ENCODE data around the gene MUC3A. TPM values are rescaled to one million over a fixed set of nuclear protein-coding genes. Genes with fewer than 3 reads are reported as not detected.
A peak's percentile ranks its signal among the peaks of the same experiment; 100 is the strongest.
"Not testable (repeated sequence)": the region's sequence is repeated elsewhere in the genome, so short reads cannot be mapped to it uniquely, and the experiment has no call there.

Gene MUC3A
- total and polyA plus RNA-seq, 2 experiments from 2014 or later = 0.29 TPM; not detected in 1

DNA sequence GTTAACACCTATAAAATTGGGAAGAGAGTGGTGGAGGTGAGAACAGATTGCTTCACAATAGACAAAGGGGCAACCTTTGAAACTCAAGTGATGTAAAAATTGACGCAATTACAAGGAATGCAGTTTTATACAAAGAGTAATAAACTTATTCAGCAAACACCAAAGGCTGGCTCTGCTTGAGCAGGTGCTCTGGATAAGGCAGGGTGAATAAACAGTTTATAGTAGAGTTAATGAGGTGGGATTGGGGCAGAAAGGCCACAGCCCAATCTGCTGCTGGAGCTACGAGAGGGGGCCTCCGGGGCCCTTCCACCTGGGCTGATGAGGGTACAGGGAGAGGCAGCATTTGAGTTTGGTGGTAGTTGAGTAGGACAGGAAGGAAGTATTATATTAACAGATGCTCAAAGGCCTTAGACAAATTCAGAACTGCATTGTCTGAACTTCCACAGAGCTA, 26.1 kb downstream of the MUC3A start:
- no peak for DNase-seq (ENCODE audit: low read depth in 1 of 2, low spot score in 1 of 2)
- Histone ChIP-seq H3K27ac (no peak overlapping the region), H3K4me3 (no peak overlapping the region), H3K9me3 (ENCODE audit: low read depth) (no peaks in the 10 kb centered on the region), H3K27me3 (peaks cover 18% of the 10 kb centered on the region), H3K36me3 (no peaks in the 10 kb centered on the region), H3K4me1 (ENCODE audit: low read depth) (no peaks in the 10 kb centered on the region)
- TF ChIP-seq, protein P1, sequence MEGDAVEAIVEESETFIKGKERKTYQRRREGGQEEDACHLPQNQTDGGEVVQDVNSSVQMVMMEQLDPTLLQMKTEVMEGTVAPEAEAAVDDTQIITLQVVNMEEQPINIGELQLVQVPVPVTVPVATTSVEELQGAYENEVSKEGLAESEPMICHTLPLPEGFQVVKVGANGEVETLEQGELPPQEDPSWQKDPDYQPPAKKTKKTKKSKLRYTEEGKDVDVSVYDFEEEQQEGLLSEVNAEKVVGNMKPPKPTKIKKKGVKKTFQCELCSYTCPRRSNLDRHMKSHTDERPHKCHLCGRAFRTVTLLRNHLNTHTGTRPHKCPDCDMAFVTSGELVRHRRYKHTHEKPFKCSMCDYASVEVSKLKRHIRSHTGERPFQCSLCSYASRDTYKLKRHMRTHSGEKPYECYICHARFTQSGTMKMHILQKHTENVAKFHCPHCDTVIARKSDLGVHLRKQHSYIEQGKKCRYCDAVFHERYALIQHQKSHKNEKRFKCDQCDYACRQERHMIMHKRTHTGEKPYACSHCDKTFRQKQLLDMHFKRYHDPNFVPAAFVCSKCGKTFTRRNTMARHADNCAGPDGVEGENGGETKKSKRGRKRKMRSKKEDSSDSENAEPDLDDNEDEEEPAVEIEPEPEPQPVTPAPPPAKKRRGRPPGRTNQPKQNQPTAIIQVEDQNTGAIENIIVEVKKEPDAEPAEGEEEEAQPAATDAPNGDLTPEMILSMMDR (IDR thresholded peaks at IDR 0.05; ENCODE audit: low read depth, low read length) = no peak

DNA sequence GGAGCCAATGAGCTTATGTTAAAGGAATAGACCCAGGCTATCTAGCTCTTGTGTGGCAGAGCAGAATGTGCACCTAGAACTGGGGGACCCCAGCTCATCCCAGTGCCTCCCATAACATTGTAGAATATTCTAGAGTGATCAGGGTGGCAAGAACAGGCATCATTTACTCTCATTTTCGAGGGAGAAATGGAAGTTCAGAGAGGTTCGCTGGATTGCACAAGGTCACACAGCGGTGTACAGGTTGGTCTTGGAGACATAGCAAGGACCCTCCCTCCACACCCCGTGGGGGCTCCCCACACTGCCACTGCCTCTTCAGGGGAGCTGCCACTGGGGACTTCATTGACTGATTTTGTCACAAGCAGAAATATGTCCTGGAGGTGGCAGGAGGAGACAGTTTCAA, 29.0 kb downstream of the MUC3A start:
- Histone ChIP-seq H3K36me3 (no peaks in the 10 kb centered on the region), H3K4me3 (no peak overlapping the region), H3K27me3 (no peaks in the 10 kb centered on the region), H3K27ac (no peak overlapping the region), H3K4me1 (ENCODE audit: low read depth) (no peaks in the 10 kb centered on the region), H3K9me3 (ENCODE audit: low read depth) (no peaks in the 10 kb centered on the region)
- no peak for DNase-seq (ENCODE audit: low read depth in 1 of 2, low spot score in 1 of 2)
- TF ChIP-seq, protein P1 (IDR thresholded peaks at IDR 0.05; ENCODE audit: low read depth, low read length) = no peak

DNA sequence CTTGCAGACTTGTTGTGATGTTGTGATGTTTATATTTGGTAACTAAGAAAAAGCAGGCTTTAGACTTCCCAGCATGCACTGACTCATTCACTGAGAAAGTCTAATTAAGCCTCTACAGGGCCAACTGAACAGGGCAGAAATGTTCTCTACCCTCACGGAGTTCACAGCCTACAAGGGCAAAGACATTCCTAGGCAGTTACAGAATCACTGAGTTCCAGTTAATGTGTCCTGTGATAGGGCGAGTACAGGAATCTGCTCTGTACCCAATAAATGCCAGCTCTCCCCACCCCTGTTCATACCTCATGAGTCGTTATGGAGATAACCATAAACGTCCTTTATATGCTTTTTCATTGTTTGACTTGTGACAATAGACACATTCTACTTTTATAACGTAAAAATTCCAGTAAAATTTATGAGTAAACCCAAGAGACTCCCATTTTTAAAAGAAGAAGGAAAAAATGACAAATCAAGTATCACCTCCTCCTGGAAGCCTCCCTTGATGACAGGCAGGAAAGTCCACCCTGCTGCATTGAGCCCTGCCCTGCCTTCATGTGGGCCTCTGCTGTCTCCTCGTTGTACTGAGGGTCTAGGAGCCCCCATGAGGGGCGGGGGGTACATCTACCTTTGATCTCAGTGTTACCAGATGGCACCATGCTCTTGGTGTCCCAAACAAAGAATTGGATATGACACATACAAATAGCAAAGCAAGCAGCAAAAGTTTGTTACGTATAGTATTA, 34.3 kb downstream of the MUC3A start:
- H3K27ac ChIP-seq = no peak overlapping the region
- no peak overlapping the region for H3K4me3 ChIP-seq
- H3K4me1 ChIP-seq (ENCODE audit: low read depth) = no peaks in the 10 kb centered on the region
- H3K9me3 ChIP-seq (ENCODE audit: low read depth) = no peaks in the 10 kb centered on the region
- TF ChIP-seq, protein P1 (IDR thresholded peaks at IDR 0.05; ENCODE audit: low read depth, low read length) = no peak
- peak in 1 of 2 donors; percentile 18 for DNase-seq (ENCODE audit: low read depth in 1 of 2, low spot score in 1 of 2)
- H3K36me3 ChIP-seq = no peaks in the 10 kb centered on the region
- no peaks in the 10 kb centered on the region for H3K27me3 ChIP-seq

DNA sequence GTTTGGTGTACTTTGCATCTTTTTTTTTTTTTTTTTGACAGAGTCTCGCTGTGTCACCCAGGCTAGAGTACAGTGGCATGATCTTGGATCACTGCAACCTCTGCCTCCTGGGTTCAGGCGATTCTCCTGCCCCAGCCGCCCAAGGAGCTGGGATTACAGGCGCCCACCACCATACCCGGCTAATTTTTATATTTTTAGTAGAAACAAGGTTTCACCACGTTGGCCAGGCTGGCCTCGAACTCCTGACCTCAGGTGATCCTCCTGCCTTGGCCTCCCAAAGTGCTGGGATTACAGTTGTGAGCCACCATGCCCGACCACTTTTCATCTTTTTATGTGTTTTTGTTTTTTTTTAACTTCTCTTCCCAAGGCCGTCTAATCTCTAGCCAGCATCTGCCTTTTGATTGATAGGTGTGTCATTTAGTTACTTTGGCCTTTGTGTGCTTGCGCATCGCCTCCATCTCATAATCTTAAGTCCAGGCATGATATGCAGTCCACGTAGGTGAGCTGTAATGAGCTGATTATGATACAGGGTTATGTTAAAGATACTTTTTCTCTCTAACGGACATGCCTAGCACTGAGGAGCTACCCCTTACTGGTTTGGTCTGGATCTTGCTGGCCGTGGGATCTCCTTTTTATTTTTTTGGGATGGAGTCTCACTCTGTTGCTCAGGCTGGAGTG, 35.0 kb downstream of the MUC3A start:
- not testable (repeated sequence) for H3K4me1 ChIP-seq (ENCODE audit: low read depth); H3K27me3 ChIP-seq; H3K27ac ChIP-seq; DNase-seq (ENCODE audit: low read depth in 1 of 2, low spot score in 1 of 2); H3K9me3 ChIP-seq (ENCODE audit: low read depth); H3K4me3 ChIP-seq; H3K36me3 ChIP-seq

DNA sequence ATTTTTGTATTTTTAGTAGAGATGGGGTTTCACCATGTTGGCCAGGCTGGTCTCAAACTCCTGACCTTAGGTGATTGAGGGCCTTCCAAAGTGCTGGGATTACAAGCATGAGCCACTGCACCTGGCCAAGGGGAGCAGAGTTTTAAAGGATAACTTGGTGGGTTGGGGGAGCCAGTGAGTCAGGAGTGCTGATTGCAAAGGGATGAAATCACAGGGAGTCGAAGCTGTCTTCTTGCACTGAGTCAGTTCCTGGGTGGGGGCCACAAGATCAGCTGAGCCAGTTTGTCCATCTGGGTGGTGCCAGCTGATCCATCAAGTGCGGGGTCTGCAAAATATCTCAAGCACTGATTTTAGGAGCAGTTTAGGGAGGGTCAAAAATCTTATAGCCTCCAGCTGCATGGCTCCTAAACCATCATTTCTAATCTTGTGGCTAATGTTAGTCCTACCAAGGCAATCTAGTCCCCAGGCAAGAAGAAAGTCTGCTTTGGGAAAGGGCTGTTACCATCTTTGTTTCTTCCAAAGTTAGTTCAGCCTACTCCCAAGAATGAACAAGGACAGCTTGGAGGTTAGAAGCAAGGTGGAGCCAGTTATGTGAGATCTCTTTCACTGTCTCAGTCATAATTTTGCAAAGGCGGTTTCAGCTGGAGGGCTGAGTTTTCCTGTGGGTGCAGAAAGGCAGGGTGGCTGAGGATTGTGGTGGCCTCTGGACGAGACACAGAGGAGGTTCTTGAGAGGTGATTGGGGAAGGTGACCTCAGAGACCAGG, 35.9 kb downstream of the MUC3A start:
- H3K27me3 ChIP-seq; H3K9me3 ChIP-seq (ENCODE audit: low read depth); H3K4me1 ChIP-seq (ENCODE audit: low read depth); H3K36me3 ChIP-seq; DNase-seq (ENCODE audit: low read depth in 1 of 2, low spot score in 1 of 2); H3K27ac ChIP-seq; H3K4me3 ChIP-seq: not testable (repeated sequence)

DNA sequence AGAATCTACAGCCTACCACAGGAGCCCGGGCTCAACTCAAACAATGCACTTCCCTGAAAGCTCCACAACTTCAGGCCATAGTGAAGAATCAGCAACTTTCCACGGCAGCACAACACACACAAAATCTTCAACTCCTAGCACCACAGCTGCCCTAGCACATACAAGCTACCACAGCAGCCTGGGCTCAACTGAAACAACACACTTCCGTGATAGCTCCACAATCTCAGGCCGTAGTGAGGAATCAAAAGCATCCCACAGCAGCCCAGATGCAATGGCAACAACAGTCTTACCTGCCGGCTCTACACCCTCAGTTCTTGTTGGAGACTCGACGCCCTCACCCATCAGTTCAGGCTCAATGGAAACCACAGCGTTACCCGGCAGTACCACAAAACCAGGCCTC, 42.3 kb downstream of the MUC3A start:
- Histone ChIP-seq H3K27ac (no peak overlapping the region), H3K4me1 (ENCODE audit: low read depth) (no peaks in the 10 kb centered on the region), H3K9me3 (ENCODE audit: low read depth) (no peaks in the 10 kb centered on the region), H3K27me3 (no peaks in the 10 kb centered on the region), H3K4me3 (no peak overlapping the region), H3K36me3 (no peaks in the 10 kb centered on the region)
- no peak for DNase-seq (ENCODE audit: low read depth in 1 of 2, low spot score in 1 of 2)
- TF ChIP-seq, protein P1 (IDR thresholded peaks at IDR 0.05; ENCODE audit: low read depth, low read length) = no peak

DNA sequence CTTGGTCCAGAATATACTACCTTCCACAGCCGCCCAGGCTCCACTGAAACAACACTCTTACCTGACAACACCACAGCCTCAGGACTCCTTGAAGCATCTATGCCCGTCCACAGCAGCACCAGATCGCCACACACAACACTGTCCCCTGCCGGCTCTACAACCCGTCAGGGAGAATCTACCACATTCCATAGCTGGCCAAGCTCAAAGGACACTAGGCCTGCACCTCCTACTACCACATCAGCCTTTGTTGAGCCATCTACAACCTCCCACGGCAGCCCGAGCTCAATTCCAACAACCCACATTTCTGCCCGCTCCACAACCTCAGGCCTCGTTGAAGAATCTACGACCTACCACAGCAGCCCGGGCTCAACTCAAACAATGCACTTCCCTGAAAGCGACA, 42.9 kb downstream of the MUC3A start:
- not testable (repeated sequence) for H3K4me3 ChIP-seq; H3K36me3 ChIP-seq; H3K27me3 ChIP-seq; H3K27ac ChIP-seq; H3K4me1 ChIP-seq (ENCODE audit: low read depth); H3K9me3 ChIP-seq (ENCODE audit: low read depth); DNase-seq (ENCODE audit: low read depth in 1 of 2, low spot score in 1 of 2)

DNA sequence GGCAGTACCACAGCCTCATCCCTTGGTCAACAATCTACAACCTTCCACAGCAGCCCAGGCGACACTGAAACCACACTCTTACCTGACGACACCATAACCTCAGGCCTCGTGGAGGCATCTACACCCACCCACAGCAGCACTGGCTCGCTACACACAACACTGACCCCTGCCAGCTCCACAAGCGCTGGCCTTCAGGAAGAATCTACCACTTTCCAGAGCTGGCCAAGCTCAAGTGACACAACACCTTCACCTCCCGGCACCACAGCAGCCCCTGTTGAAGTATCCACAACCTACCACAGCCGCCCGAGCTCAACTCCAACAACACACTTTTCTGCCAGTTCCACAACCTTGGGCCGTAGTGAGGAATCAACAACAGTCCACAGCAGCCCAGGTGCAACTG, 45.3 kb downstream of the MUC3A start:
- not testable (repeated sequence) for H3K9me3 ChIP-seq (ENCODE audit: low read depth); DNase-seq (ENCODE audit: low read depth in 1 of 2, low spot score in 1 of 2); H3K36me3 ChIP-seq; H3K27ac ChIP-seq; H3K4me1 ChIP-seq (ENCODE audit: low read depth); H3K27me3 ChIP-seq; H3K4me3 ChIP-seq

DNA sequence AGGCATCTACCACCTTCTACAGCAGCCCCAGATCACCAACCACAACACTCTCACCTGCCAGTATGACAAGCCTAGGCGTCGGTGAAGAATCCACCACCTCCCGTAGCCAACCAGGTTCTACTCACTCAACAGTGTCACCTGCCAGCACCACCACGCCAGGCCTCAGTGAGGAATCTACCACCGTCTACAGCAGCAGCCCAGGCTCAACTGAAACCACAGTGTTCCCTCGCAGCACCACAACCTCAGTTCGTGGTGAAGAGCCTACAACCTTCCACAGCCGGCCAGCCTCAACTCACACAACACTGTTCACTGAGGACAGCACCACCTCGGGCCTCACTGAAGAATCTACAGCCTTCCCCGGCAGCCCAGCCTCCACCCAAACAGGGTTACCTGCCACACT, 49.2 kb downstream of the MUC3A start:
- not testable (repeated sequence) for H3K9me3 ChIP-seq (ENCODE audit: low read depth); H3K27me3 ChIP-seq; H3K36me3 ChIP-seq; H3K27ac ChIP-seq; H3K4me3 ChIP-seq; H3K4me1 ChIP-seq (ENCODE audit: low read depth); DNase-seq (ENCODE audit: low read depth in 1 of 2, low spot score in 1 of 2)

All from cardiac muscle cell (in vitro differentiated cells and primary cell).